Gastrocnemius medialis (tissue), 4 donors: ENCODE data around the gene GRHL3.

ENCODE experiments used
- POLR2A ChIP-seq, 2 donors: fragments of 450-650 bp; IDR thresholded peaks; one replicate each; pipeline ENCODE4 v1.6.1; 2017; ENCODE audit warnings: antibody characterized with exemption in 2 of 2, mild to moderate bottlenecking in 2 of 2, moderate library complexity in 2 of 2
- TF ChIP-seq, protein P1 (sequence below), 5 experiments: fragments of 450-650 bp in 3 of 5; fragments of 200-600 bp in 2 of 5; sonication (generic) in 2 of 5; IDR thresholded peaks in 4 of 5; conservative IDR thresholded peaks in 1 of 5; 1 replicate in 4 of 5; 2 replicates in 1 of 5; pipeline ENCODE4 v1.5.1; 2016 to 2019; ENCODE audit warnings: antibody characterized with exemption in 5 of 5, mild to moderate bottlenecking in 3 of 5, moderate library complexity in 3 of 5

DNA sequence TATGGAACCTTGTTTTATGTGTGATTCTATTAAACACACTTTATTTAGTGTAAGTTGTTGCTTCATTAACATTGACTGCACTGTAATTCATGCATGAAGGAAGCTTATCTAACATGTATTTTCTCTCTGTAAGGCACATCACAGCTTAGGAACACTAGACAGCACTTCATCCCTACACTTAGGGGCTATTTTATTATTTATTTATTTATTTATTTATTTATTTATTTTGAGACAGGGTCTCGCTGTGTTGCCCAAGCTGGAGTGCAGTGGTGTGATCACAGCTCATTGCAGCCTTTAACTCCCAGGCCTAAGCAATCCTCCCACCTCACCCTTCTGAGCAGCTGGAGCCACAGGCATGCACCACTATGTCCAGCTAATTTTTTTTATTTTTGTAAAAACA, 30.7 kb upstream of the GRHL3 start:
- TF ChIP-seq POLR2A (IDR thresholded peaks at IDR 0.05), result no peak
- TF ChIP-seq, protein P1, sequence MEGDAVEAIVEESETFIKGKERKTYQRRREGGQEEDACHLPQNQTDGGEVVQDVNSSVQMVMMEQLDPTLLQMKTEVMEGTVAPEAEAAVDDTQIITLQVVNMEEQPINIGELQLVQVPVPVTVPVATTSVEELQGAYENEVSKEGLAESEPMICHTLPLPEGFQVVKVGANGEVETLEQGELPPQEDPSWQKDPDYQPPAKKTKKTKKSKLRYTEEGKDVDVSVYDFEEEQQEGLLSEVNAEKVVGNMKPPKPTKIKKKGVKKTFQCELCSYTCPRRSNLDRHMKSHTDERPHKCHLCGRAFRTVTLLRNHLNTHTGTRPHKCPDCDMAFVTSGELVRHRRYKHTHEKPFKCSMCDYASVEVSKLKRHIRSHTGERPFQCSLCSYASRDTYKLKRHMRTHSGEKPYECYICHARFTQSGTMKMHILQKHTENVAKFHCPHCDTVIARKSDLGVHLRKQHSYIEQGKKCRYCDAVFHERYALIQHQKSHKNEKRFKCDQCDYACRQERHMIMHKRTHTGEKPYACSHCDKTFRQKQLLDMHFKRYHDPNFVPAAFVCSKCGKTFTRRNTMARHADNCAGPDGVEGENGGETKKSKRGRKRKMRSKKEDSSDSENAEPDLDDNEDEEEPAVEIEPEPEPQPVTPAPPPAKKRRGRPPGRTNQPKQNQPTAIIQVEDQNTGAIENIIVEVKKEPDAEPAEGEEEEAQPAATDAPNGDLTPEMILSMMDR (IDR thresholded peaks at IDR 0.05 in 4 of 5, conservative IDR thresholded peaks at IDR 0.05 in 1 of 5), result no peak
